Activated naive CD8-positive, alpha-beta T cell treated with anti-CD3 and anti-CD28 coated beads, Interleukin-2, amount 50 U/mL, for 24 hours (primary cell): Measurements from ENCODE around the gene CBLN3.

Experiments
- ATAC-seq: fragments of 150-1000 bp; cut with Tn5 transposase; one replicate; pipeline ENCODE4 v1.10.0; 2021
- DNase-seq: peaks from one replicate; pipeline ENCODE4 v3.0.0; 2021
- H3K27ac Mint-ChIP-seq: one replicate; pipeline ENCODE4 v1.8.0; 2021; ENCODE audit warnings: mild to moderate bottlenecking, mixed read lengths
- H3K27me3 Mint-ChIP-seq: one replicate; pipeline ENCODE4 v1.8.0; 2021; ENCODE audit warnings: mixed read lengths
- H3K36me3 Mint-ChIP-seq: one replicate; pipeline ENCODE4 v1.8.0; 2021; ENCODE audit warnings: low read depth, mixed read lengths
- H3K4me1 Mint-ChIP-seq: one replicate; pipeline ENCODE4 v1.8.0; 2021; ENCODE audit warnings: mixed read lengths
- H3K4me3 Mint-ChIP-seq: one replicate; pipeline ENCODE4 v1.8.0; 2021; ENCODE audit warnings: mild to moderate bottlenecking, moderate library complexity, mixed read lengths
- H3K9me3 Mint-ChIP-seq: one replicate; pipeline ENCODE4 v1.8.0; 2021; ENCODE audit warnings: mixed read lengths

The CBLN3 gene

DNA sequence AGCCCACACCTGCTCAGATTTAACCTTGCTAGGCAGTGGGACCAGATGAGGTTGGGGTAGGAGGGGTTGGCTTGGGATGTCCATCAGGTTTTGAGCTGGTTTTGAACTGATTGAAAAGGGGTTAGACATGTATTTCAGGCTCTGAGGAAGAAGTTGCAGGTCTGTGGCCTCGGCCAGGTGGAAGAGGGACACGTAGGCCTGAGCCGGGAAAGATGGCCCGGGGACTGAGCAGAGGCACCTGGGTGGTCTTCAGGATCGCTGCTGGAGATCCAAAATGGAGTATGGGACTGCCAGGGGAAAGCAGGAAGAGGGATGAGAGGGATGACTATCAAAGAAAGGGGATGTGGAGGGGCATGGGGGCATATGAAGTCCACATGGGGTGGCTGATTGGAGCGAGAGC is 23.1 kb downstream of the CBLN3 start:
- peaks cover 2% of the 10 kb centered on the region for H3K27me3 Mint-ChIP-seq
- H3K36me3 Mint-ChIP-seq: no peaks in the 10 kb centered on the region
- no peaks in the 10 kb centered on the region for H3K9me3 Mint-ChIP-seq
- H3K4me1 Mint-ChIP-seq: no peaks in the 10 kb centered on the region
- H3K27ac Mint-ChIP-seq: no peak overlapping the region
- H3K4me3 Mint-ChIP-seq: no peak overlapping the region
- DNase-seq (no peak), ATAC-seq (no peak)

DNA sequence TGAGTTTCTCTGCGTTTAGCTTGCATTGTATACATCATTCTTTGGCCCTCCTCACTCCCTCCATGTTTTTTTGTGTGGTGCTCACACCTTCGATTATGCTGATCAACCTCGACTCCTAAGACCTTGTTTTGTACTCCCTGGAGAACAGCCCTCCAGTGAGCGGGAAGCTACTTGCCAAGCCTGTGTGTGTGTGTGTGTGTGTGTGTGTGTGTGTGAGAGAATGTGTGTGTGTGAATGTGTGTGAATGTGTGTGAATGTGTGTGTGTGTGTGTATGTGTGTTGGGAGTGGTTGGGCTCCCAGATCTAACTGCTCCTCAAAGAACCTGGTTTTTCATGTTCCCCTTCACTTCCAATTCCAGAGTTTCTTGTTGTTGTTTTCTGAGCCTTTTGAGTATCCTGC is 24.7 kb downstream of the CBLN3 start:
- H3K27ac Mint-ChIP-seq: no peak overlapping the region
- H3K4me1 Mint-ChIP-seq: no peaks in the 10 kb centered on the region
- H3K4me3 Mint-ChIP-seq: no peak overlapping the region
- H3K27me3 Mint-ChIP-seq: peaks cover 6% of the 10 kb centered on the region
- no peak for DNase-seq
- no peak for ATAC-seq
- H3K36me3 Mint-ChIP-seq: no peaks in the 10 kb centered on the region
- H3K9me3 Mint-ChIP-seq: no peaks in the 10 kb centered on the region

DNA sequence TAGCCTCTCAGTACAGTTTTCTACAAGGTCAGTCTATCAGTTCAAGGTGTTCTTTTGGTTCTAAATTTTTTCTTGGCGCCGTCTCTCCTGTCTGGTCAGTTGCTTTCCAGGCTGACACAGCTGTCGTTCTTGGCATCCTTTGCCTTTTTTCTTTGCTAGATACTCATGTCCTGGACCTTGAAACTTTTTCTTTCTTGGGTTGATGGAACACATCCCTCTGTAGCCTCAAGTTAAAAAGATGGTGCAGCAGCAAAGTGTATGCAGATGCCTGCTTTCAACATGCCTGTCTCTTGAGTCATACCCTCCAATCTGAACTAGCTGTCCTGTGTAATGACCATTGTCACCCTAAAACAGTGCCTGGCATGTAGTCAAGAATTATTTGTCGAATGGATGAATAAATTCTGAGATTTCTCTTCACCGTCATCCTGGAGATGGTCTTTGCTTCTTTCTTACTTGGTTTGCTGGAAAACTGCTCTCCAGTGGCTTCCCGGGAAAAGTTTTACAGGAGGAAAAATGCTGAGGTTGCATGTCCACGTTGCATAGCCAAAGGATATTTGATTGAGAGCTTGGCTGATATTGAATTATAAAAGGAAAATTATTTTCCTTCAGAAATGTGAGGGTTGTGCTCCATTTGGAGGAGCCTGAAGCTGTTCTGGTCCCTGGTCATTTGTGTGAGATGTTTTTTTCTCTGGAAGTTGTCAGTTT is 26.0 kb downstream of the CBLN3 start:
- Mint-ChIP-seq H3K4me3 (no peak overlapping the region), H3K9me3 (no peaks in the 10 kb centered on the region), H3K27me3 (peaks cover 11% of the 10 kb centered on the region), H3K36me3 (no peaks in the 10 kb centered on the region), H3K27ac (no peak overlapping the region), H3K4me1 (peaks cover 4% of the 10 kb centered on the region)
- no peak for ATAC-seq
- DNase-seq: no peak

DNA sequence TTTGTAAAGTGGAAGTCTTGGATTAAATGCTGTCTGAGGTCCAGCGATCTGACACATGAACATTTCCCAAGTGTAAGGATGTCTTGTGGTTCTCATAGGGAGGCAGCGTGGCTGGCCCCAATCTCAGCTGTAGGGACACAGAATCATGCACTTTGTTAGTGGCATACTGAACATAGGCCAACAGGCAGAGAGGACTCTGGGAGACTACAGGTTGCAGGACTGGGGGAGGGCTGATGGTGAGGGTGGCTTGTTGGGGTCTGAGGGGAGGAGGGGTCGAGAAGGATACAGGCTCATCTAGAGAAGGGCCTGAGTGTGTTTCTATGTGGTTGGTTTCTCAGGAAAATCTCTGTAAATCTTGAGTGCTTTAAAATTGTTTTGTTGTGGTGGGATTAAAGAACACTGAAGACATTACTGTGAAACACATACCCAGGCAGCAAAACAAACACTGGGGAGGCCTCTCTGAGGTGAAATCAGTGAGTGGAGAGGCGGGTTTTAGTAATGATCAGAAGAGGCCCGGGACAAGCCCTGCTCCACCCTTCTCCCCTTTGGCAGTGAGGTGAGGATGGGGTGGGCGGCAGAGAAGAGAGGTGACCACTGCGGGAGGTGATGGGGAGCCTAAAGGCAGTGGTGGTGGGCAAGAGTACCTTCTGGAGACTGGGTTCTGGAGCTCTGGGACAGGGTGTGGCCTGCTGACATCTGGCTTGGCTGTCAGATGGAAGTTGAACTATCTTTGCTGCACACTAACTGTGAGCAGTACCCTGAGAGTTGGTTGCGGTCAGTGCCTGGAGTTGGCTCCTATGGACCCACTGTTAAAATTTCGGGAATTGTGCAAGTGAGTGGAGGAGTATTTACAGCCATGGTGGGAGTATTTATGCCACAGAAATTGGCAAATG is 27.4 kb downstream of the CBLN3 start:
- no peak for ATAC-seq
- H3K9me3 Mint-ChIP-seq: no peaks in the 10 kb centered on the region
- no peak overlapping the region for H3K27ac Mint-ChIP-seq
- H3K27me3 Mint-ChIP-seq: peaks cover 11% of the 10 kb centered on the region
- no peaks in the 10 kb centered on the region for H3K36me3 Mint-ChIP-seq
- H3K4me3 Mint-ChIP-seq: no peak overlapping the region
- no peak for DNase-seq
- peaks cover 4% of the 10 kb centered on the region for H3K4me1 Mint-ChIP-seq

GRCh38 chr14:24399999-24400718 is 29.3 kb downstream of the CBLN3 start:
- no peak for ATAC-seq
- H3K9me3 Mint-ChIP-seq: no peaks in the 10 kb centered on the region
- H3K36me3 Mint-ChIP-seq: no peaks in the 10 kb centered on the region
- H3K4me1 Mint-ChIP-seq: peaks cover 4% of the 10 kb centered on the region
- no peak for DNase-seq
- H3K27me3 Mint-ChIP-seq: peaks cover 9% of the 10 kb centered on the region
- no peak overlapping the region for H3K27ac Mint-ChIP-seq
- H3K4me3 Mint-ChIP-seq: no peak overlapping the region

GRCh38 chr14:24399447-24399822 is 30.0 kb downstream of the CBLN3 start:
- Mint-ChIP-seq H3K4me1 (peaks cover 4% of the 10 kb centered on the region), H3K27me3 (peaks cover 9% of the 10 kb centered on the region), H3K36me3 (no peaks in the 10 kb centered on the region), H3K9me3 (no peaks in the 10 kb centered on the region), H3K4me3 (peak overlapping the region; percentile 35), H3K27ac (no peak overlapping the region)
- no peak for ATAC-seq
- DNase-seq: no peak

GRCh38 chr14:24398653-24399446 is 30.6 kb downstream of the CBLN3 start, which contains the start of gene NYNRIN:
Gene NYNRIN (plus strand): TSS chr14:24399003. CDS start chr14:24399247, 244 bp downstream.
- Mint-ChIP-seq H3K27me3 (peaks cover 9% of the 10 kb centered on the region), H3K36me3 (no peaks in the 10 kb centered on the region), H3K9me3 (no peaks in the 10 kb centered on the region), H3K27ac (no peak within 1 kb of the TSS), H3K4me3 (peak within 1 kb of the TSS; percentile 35), H3K4me1 (peaks cover 4% of the 10 kb centered on the region)
- DNase-seq (peak; percentile 46), ATAC-seq (peak; percentile 58)

DNA sequence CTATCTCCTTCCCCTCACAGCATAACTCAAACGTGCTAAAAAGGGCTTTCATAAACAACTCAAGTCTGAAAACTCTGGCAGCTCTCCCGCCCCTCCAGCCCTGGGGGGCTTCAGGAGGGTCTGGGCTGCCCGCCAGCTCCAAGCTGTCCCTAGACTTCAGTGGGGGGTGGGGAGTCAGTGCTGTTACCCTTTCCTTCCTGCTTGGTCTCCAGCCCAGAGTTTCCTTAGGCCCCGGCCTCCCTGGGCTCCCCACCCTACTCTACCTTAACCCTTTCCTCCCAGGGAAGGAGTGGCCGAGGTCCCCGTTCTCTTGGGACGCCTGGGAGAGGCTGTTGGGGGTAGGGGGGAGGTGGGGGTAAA is 31.2 kb downstream of the CBLN3 start:
- peaks cover 9% of the 10 kb centered on the region for H3K27me3 Mint-ChIP-seq
- DNase-seq (no peak), ATAC-seq (no peak)
- H3K9me3 Mint-ChIP-seq: no peaks in the 10 kb centered on the region
- H3K36me3 Mint-ChIP-seq: no peaks in the 10 kb centered on the region
- H3K4me1 Mint-ChIP-seq: peaks cover 4% of the 10 kb centered on the region
- H3K4me3 Mint-ChIP-seq: no peak overlapping the region
- H3K27ac Mint-ChIP-seq: no peak overlapping the region

DNA sequence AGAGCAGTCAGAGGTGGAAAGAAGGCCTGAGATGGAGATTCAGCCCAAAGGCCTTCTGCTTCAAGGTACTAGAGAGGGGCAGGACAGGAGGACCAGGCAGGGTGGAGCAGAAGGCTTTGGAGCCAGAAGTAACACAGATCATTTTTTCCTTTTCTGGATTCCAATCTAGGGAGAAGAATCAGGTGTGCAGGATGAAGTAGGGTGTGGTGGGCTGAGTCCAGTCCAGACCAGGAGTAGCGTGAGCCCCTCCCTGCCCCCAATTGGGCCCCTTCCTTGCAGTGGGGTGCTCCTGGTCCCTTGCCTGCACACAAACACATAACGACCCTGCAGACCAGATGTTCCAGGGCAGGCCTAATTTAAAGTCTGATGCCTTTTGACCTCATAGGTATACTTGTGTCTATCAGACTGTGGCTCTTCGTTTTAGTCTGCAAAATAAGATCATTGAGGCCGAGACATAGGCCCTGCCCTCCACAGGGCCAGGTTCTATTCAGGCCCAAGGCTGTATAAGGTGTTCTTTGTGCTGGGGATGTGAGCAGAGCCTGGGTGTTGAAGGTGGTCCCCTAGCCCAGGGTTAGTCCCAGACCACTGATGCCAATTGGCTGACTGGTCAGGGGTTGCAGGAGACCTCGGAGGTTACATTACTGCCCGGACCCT is 31.7 kb downstream of the CBLN3 start:
- ATAC-seq (no peak), DNase-seq (no peak)
- no peak overlapping the region for H3K4me3 Mint-ChIP-seq
- no peaks in the 10 kb centered on the region for H3K36me3 Mint-ChIP-seq
- peaks cover 9% of the 10 kb centered on the region for H3K27me3 Mint-ChIP-seq
- no peaks in the 10 kb centered on the region for H3K9me3 Mint-ChIP-seq
- no peak overlapping the region for H3K27ac Mint-ChIP-seq
- H3K4me1 Mint-ChIP-seq: peaks cover 4% of the 10 kb centered on the region

- H3K4me1 Mint-ChIP-seq: peaks cover 4% of the 10 kb centered on the region
- no peak overlapping the region for H3K4me3 Mint-ChIP-seq
- H3K27me3 Mint-ChIP-seq: peaks cover 13% of the 10 kb centered on the region
- H3K27ac Mint-ChIP-seq: no peak overlapping the region
- H3K9me3 Mint-ChIP-seq: no peaks in the 10 kb centered on the region
- no peak for ATAC-seq
- H3K36me3 Mint-ChIP-seq: no peaks in the 10 kb centered on the region
- DNase-seq: no peak
Observed at GRCh38 chr14:24395609-24396582, 33.6 kb downstream of the CBLN3 start.

DNA sequence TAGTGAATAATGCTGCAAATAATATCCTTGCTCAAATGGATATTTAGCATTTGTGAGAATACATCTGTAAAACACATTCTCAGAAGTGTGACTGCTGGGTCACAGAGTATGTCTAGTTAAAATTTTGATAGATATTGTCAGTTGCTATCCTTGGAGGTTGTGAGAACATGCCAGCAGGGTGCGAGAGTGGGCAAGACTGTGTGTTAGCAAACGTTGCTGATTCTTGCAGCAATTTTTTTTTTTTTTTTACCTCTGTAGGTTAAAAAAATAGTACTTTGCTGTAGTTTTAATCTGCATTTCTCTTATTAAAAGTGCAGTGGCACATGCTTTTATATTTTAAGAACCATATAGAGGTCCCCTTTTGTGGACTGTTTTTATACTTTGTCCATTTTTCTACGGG is 35.2 kb downstream of the CBLN3 start:
- no peak overlapping the region for H3K4me3 Mint-ChIP-seq
- no peak overlapping the region for H3K27ac Mint-ChIP-seq

DNA sequence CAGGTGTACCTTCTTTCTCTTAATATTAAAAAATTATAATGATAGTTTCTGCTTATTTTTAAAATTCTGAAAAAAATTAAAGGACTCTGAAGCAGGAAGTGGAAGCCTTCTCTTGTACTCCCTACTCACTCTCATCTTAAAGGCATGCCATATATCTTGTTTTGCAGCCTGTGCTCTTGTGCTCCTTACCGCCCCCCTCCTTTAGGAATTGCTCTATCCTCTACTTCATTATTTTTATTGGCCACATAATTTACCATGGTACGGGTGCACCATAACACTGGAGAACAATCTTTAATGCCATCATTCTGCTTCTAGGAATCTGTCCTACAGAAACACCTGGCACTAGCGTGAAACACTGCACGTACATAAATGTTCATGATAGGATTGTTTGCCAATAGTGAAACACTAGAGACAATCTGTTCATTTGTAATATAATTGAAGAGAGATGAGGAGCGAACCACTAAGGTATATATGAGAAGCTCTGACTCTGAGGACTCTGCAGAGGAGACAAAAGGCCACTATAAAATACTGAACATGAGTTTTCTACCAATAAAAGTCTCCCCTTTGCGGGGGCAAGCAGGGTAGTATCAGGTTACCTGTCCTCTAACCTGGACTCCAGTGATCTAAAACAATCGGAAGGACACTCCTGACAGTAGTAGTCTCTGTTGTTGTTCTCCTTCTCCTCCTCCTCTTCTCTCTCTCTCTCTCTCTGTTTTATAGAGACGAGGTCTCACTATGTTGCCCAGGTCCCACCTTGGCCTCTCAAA is 37.0 kb downstream of the CBLN3 start:
- Mint-ChIP-seq H3K36me3 (no peaks in the 10 kb centered on the region), H3K4me1 (no peaks in the 10 kb centered on the region), H3K27ac (no peak overlapping the region), H3K4me3 (no peak overlapping the region), H3K27me3 (peaks cover 11% of the 10 kb centered on the region), H3K9me3 (no peaks in the 10 kb centered on the region)
- ATAC-seq (no peak), DNase-seq (no peak)

More for the DNA sequence above, 35.2 kb downstream of the CBLN3 start:
- no peaks in the 10 kb centered on the region for H3K36me3 Mint-ChIP-seq
- H3K9me3 Mint-ChIP-seq: no peaks in the 10 kb centered on the region
- peaks cover 1% of the 10 kb centered on the region for H3K4me1 Mint-ChIP-seq
- ATAC-seq (no peak), DNase-seq (no peak)
- peaks cover 11% of the 10 kb centered on the region for H3K27me3 Mint-ChIP-seq
